Fibroblast of the aortic adventitia (primary cell): ENCODE data around the gene PEX14. TPM values are rescaled to one million over a fixed set of nuclear protein-coding genes. Genes with fewer than 3 reads are reported as not detected.

Source experiments
- DNase-seq: peaks from one replicate; pipeline ENCODE4 v3.0.0-alpha.2; 2010; ENCODE audit warnings: low read depth
- H3K4me3 ChIP-seq: 2 replicates; pipeline ENCODE4 v1.5.1; 2011; ENCODE audit warnings: low read depth, mild to moderate bottlenecking, control low read depth, low read length, moderate library complexity
- CTCF ChIP-seq: IDR thresholded peaks from 2 replicates; pipeline ENCODE4 v1.5.1; 2011; ENCODE audit warnings: mild to moderate bottlenecking, low read length, control low read depth, inconsistent platforms; ENCODE audit not compliant: insufficient read depth
- total RNA-seq: library from RNA; depleted of rRNA; stranded (reverse); fragments of >200 nt; gene quantifications from 2 replicates; pipeline ENCODE4 v1.2.3, GENCODE V29; 2012; ENCODE audit warnings: low replicate concordance

Gene PEX14
- total RNA-seq, 1 donor, result 12.2 TPM

- DNase-seq, result no peak
Observed at GRCh38 chr1:10674700-10675609, 200.2 kb downstream of the PEX14 start.

GRCh38 chr1:10675813-10676212, 201.1 kb downstream of the PEX14 start:
- no peak for TF ChIP-seq CTCF
- DNase-seq, result no peak
- no peak overlapping the region for H3K4me3 ChIP-seq

More at GRCh38 chr1:10674700-10675609, 200.2 kb downstream of the PEX14 start:
- no peak for TF ChIP-seq CTCF
- H3K4me3 ChIP-seq, result no peak overlapping the region

- no peak for TF ChIP-seq CTCF
- no peak for DNase-seq
- H3K4me3 ChIP-seq, result no peak overlapping the region
Observed at GRCh38 chr1:10676963-10677362, 202.2 kb downstream of the PEX14 start.

GRCh38 chr1:10677491-10678391, 203.0 kb downstream of the PEX14 start:
- no peak for TF ChIP-seq CTCF
- no peak for DNase-seq

GRCh38 chr1:10678402-10678801, 203.7 kb downstream of the PEX14 start:
- no peak for DNase-seq
- TF ChIP-seq CTCF, result no peak
- H3K4me3 ChIP-seq, result no peak overlapping the region

More at GRCh38 chr1:10677491-10678391, 203.0 kb downstream of the PEX14 start:
- H3K4me3 ChIP-seq, result no peak overlapping the region

GRCh38 chr1:10678852-10679251, 204.1 kb downstream of the PEX14 start:
- DNase-seq, result no peak
- H3K4me3 ChIP-seq, result no peak overlapping the region
- no peak for TF ChIP-seq CTCF
